ENCODE data around the gene CSTPP1.

CSTPP1 gene

DNA sequence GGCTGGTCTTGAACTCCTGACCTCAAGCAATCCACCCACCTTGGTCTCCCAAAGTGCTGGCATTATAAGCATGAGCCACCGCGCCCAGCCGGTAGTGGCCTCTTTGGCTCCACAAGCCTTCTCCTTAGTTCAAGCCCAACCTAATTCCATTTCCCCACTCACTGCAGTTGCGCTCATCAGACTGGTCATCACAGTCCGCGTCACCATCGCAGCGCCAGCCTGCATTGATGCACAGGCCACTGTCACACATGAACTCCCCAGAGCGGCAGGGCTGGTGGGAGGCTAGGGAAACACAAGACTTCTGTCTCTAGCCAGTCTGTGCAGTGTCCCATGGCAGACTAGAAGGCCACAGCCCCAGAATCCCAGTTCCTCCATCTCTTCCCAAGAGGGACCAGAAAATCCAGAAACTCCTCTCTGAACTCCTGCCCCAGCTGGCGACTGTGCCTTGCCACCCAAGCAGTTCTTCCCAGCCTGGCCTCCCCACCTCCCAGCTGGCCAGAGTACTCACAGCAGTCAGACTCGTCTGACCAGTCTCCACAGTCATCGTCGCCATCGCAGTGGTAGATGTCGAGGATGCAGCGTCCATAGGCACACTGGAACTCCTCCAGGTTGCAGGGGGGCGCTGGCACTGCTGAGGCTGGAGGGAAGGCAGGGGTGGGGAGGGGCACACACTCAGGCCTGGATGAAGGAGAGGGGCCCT is 38.0 kb upstream of the CSTPP1 start:
- TF ChIP-seq SIN3A (IDR thresholded peaks at IDR 0.05; ENCODE audit: borderline replicate concordance, insufficient read depth, low read length) (no peak), TAF1 (IDR thresholded peaks at IDR 0.05; ENCODE audit: borderline replicate concordance, insufficient read depth, low read length) (no peak), FOXP2 (optimal IDR thresholded peaks at IDR 0.05; ENCODE audit: borderline replicate concordance, extremely low read depth, extremely low read length, insufficient read depth) (no peak)
- TF ChIP-seq, protein P1, sequence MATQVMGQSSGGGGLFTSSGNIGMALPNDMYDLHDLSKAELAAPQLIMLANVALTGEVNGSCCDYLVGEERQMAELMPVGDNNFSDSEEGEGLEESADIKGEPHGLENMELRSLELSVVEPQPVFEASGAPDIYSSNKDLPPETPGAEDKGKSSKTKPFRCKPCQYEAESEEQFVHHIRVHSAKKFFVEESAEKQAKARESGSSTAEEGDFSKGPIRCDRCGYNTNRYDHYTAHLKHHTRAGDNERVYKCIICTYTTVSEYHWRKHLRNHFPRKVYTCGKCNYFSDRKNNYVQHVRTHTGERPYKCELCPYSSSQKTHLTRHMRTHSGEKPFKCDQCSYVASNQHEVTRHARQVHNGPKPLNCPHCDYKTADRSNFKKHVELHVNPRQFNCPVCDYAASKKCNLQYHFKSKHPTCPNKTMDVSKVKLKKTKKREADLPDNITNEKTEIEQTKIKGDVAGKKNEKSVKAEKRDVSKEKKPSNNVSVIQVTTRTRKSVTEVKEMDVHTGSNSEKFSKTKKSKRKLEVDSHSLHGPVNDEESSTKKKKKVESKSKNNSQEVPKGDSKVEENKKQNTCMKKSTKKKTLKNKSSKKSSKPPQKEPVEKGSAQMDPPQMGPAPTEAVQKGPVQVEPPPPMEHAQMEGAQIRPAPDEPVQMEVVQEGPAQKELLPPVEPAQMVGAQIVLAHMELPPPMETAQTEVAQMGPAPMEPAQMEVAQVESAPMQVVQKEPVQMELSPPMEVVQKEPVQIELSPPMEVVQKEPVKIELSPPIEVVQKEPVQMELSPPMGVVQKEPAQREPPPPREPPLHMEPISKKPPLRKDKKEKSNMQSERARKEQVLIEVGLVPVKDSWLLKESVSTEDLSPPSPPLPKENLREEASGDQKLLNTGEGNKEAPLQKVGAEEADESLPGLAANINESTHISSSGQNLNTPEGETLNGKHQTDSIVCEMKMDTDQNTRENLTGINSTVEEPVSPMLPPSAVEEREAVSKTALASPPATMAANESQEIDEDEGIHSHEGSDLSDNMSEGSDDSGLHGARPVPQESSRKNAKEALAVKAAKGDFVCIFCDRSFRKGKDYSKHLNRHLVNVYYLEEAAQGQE (IDR thresholded peaks at IDR 0.05; ENCODE audit: insufficient read depth in 1 of 2, low read depth in 2 of 2, low read length in 2 of 2) = no peak

GRCh38 chr11:46899501-46900025 is 37.0 kb upstream of the CSTPP1 start:
- TF ChIP-seq POLR2AphosphoS5 (IDR thresholded peaks at IDR 0.05; ENCODE audit: low read depth, low read length) = no peak

DNA sequence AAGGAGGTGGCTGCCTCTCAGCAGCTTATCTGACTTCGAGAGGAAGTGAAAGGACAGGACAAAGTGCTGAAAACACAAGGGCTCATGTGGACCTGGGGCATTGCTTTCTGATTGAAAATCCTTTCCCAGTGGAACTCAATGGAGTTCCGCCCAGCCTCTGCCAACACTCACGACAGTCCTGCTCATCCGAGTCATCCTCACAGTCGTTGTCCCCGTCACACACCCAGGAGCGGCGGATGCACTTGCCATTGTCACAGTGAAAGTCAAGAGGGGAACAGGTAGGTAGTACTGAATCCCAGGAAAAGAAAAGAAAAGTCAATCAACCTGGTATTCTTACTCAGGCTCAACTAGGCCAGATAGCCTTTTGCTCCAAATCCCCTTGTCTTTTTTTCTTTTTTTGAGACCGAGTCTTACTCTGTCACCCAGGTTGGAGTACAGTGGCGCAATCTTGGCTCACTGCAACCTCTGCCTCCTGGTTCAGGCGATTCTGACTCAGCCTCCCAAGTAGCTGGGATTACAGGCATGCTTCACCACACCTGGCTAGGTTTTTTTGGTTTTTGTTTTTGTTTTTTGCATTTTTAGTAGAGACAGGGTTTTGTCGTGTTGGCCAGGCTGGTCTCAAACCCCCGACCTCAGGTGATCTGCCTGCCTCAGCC is 36.3 kb upstream of the CSTPP1 start:
- TF ChIP-seq, protein P1 (IDR thresholded peaks at IDR 0.05; ENCODE audit: insufficient read depth in 1 of 2, low read depth in 2 of 2, low read length in 2 of 2) = peak in 1 of 2 experiments; percentile 24; a peak in 1 of 4 replicates
- TF ChIP-seq SIN3A (IDR thresholded peaks at IDR 0.05; ENCODE audit: borderline replicate concordance, insufficient read depth, low read length) = no peak
- TF ChIP-seq POLR2AphosphoS5 (IDR thresholded peaks at IDR 0.05; ENCODE audit: low read depth, low read length) = no peak

DNA sequence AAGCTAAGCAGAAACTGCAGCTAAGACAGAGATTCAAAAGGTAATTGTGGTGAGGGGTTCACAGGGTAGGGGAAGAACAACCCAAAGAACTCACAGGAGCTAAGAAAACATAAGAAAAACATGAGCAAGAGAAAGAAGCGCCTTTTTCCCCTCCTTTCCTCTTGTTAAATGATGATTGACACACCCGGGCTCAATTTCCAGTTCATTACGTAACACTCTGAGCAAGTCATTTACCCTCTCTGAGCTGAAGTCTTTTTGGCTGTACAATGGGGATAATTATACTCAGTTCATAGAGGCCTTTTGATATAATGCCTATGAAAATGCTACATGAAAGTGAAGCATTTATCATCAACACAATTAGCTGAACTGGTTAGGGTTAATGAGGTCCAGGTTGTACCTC is 35.4 kb upstream of the CSTPP1 start:
- TF ChIP-seq SIN3A (IDR thresholded peaks at IDR 0.05; ENCODE audit: borderline replicate concordance, insufficient read depth, low read length) = no peak
- no peak for TF ChIP-seq POLR2AphosphoS5 (IDR thresholded peaks at IDR 0.05; ENCODE audit: low read depth, low read length)
- TF ChIP-seq, protein P1 (IDR thresholded peaks at IDR 0.05; ENCODE audit: insufficient read depth in 1 of 2, low read depth in 2 of 2, low read length in 2 of 2) = no peak

GRCh38 chr11:46902694-46903093 is 33.9 kb upstream of the CSTPP1 start:
- TF ChIP-seq, protein P1 (IDR thresholded peaks at IDR 0.05; ENCODE audit: insufficient read depth in 1 of 2, low read depth in 2 of 2, low read length in 2 of 2) = no peak
- TF ChIP-seq FOXP2 (optimal IDR thresholded peaks at IDR 0.05; ENCODE audit: borderline replicate concordance, extremely low read depth, extremely low read length, insufficient read depth) (no peak), POLR2AphosphoS5 (IDR thresholded peaks at IDR 0.05; ENCODE audit: low read depth, low read length) (no peak), SIN3A (IDR thresholded peaks at IDR 0.05; ENCODE audit: borderline replicate concordance, insufficient read depth, low read length) (no peak), TAF1 (IDR thresholded peaks at IDR 0.05; ENCODE audit: borderline replicate concordance, insufficient read depth, low read length) (no peak)

Data from PFSK-1 (cell line).